HepG2 (cell line): ENCODE data around the gene SAP25. TPM values are rescaled to one million over a fixed set of nuclear protein-coding genes. Genes with fewer than 3 reads are reported as not detected.
A peak's percentile ranks its signal among the peaks of the same experiment; 100 is the strongest.

ENCODE experiments used
- ATAC-seq: fragments of 200-7000 bp; cut with Tn5 transposase; 3 replicates; pipeline ENCODE4 v1.9.1; 2020; ENCODE audit warnings: mild to moderate bottlenecking, moderate library complexity
- BruUV-seq: library from RNA; stranded (reverse); fragments of 400-500 nt; replicated peaks from 2 replicates; lab custom pipeline; 2021; lab: Mats Ljungman, UMichigan
- CTCF ChIA-PET: fragments of 300-600 bp; formaldehyde crosslinking; extraction: SDS; loops from one replicate; lab custom pipeline; 2021; ENCODE audit warnings: low total read pairs, inconsistent platforms, low intra/inter-chr PET ratio; lab: Yijun Ruan, JAX
- POLR2A ChIA-PET: fragments of 350-600 bp; sonication (Branson Sonifier 250); formaldehyde crosslinking; loops from one replicate; lab custom pipeline; 2020; ENCODE audit warnings: antibody characterized with exemption, inconsistent platforms; lab: Yijun Ruan, JAX
- DNase-seq: peaks from one replicate; pipeline ENCODE4 v3.0.0-alpha.2; 2015; ENCODE audit warnings: low spot score
- FAIRE-seq: peaks from 3 replicates; lab custom pipeline; 2011; peaks lifted over from hg19 to GRCh38; lab: Jason Lieb, UNC
- H2AFZ ChIP-seq: one replicate; pipeline ENCODE4 v1.6.1; 2011; ENCODE audit warnings: low read length, inconsistent platforms
- H3K27ac ChIP-seq: fragments of 300-600 bp; 3 replicates; pipeline ENCODE4 v1.8.0; 2011; ENCODE audit warnings: mixed run types, mild to moderate bottlenecking, mixed read lengths, low read length, inconsistent platforms; ENCODE audit not compliant: insufficient read depth; ENCODE audit errors: extremely low read length
- H3K27me3 ChIP-seq, 2 experiments: fragments of 200-600 bp in 1 of 2; 2 replicates in 1 of 2; 3 replicates in 1 of 2; pipeline versions ENCODE4 v1.6.0 to v1.8.0; 2011; ENCODE audit warnings: low read length in 2 of 2, mild to moderate bottlenecking in 2 of 2, moderate library complexity in 2 of 2, inconsistent platforms in 1 of 2; ENCODE audit not compliant: insufficient read depth in 2 of 2, control insufficient read depth in 1 of 2
- H3K36me3 ChIP-seq, 2 experiments: fragments of 200-600 bp in 1 of 2; replicated peaks in 1 of 2; 2 replicates in 1 of 2; 3 replicates in 1 of 2; pipeline versions ENCODE4 v1.5.1 to v1.8.0; 2011; ENCODE audit warnings: low read length in 2 of 2, inconsistent platforms in 1 of 2; ENCODE audit not compliant: insufficient read depth in 2 of 2, control insufficient read depth in 1 of 2
- H3K4me1 ChIP-seq: 2 replicates; pipeline ENCODE4 v1.5.1; 2012; ENCODE audit warnings: low read length, inconsistent platforms; ENCODE audit not compliant: insufficient read depth
- H3K4me2 ChIP-seq: 2 replicates; pipeline ENCODE4 v1.6.0; 2011; ENCODE audit warnings: low read depth, low read length, inconsistent platforms
- H3K4me3 ChIP-seq, 3 experiments: fragments of 200-600 bp in 1 of 3; sonication (generic), shearing (Covaris generic) in 1 of 3; replicated peaks in 1 of 3; 2 replicates each; pipeline ENCODE4 v1.5.1; 2011 to 2016; ENCODE audit warnings: low read length in 3 of 3, inconsistent platforms in 2 of 3, low read depth in 2 of 3, mild to moderate bottlenecking in 2 of 3, control low read depth in 1 of 3, mixed read lengths in 1 of 3; ENCODE audit not compliant: insufficient read depth in 1 of 3
- H3K79me2 ChIP-seq: one replicate; pipeline ENCODE4 v1.6.1; 2011; ENCODE audit warnings: low read length, inconsistent platforms; ENCODE audit not compliant: insufficient read depth
- H3K9ac ChIP-seq: 2 replicates; pipeline ENCODE4 v1.6.0; 2011; ENCODE audit warnings: mild to moderate bottlenecking, low read depth, low read length, inconsistent platforms; ENCODE audit not compliant: insufficient read depth
- H3K9me3 ChIP-seq: 2 replicates; pipeline ENCODE4 v1.5.1; 2012; ENCODE audit warnings: mild to moderate bottlenecking, low read length
- H4K20me1 ChIP-seq: 2 replicates; pipeline ENCODE4 v1.6.0; 2011; ENCODE audit warnings: inconsistent platforms, mild to moderate bottlenecking, low read length, moderate library complexity; ENCODE audit not compliant: insufficient read depth
- ARNT2 ChIP-seq: sonication (generic); formaldehyde crosslinking; IDR thresholded peaks from 2 replicates; pipeline ENCODE4 v1.8.0; 2022; ENCODE audit warnings: mild to moderate bottlenecking, low read depth, missing genetic modification reagents, moderate library complexity
- ELF3 ChIP-seq: IDR thresholded peaks from 2 replicates; pipeline ENCODE4 v1.6.1; 2016; ENCODE audit warnings: missing genetic modification reagents, missing compliant biosample characterization
- EP300 ChIP-seq, 3 experiments: sonication (generic) in 1 of 3; formaldehyde crosslinking in 1 of 3; IDR thresholded peaks; 2 replicates each; pipeline versions ENCODE4 v1.5.1 to v1.6.1; 2011 to 2020; ENCODE audit warnings: low read depth in 2 of 3, low read length in 2 of 3, borderline replicate concordance in 1 of 3, improper control_type of control experiment in 1 of 3, mild to moderate bottlenecking in 1 of 3, missing genetic modification reagents in 1 of 3, moderate library complexity in 1 of 3
- FOXO1 ChIP-seq: sonication (generic); formaldehyde crosslinking; IDR thresholded peaks from 2 replicates; pipeline ENCODE4 v1.4.0; 2020; ENCODE audit warnings: missing genetic modification reagents
- KLF11 ChIP-seq: IDR thresholded peaks from 2 replicates; pipeline ENCODE4 v1.6.1; 2016; ENCODE audit warnings: missing compliant biosample characterization
- PCBP1 ChIP-seq: fragments of 200-400 bp; formaldehyde crosslinking; IDR thresholded peaks from 2 replicates; pipeline ENCODE4 v1.6.1; 2017; ENCODE audit warnings: mild to moderate bottlenecking, low read depth, low read length, borderline replicate concordance
- PHB2 ChIP-seq: fragments of 450-650 bp; IDR thresholded peaks from 2 replicates; pipeline ENCODE4 v1.6.1; 2018; ENCODE audit not compliant: partially characterized antibody
- SRSF9 ChIP-seq: fragments of 200-400 bp; formaldehyde crosslinking; IDR thresholded peaks from 2 replicates; pipeline ENCODE4 v1.6.1; 2018; ENCODE audit warnings: borderline replicate concordance, mild to moderate bottlenecking, low read depth, low read length; ENCODE audit not compliant: insufficient read depth, poor library complexity, severe bottlenecking
- TFAP4 ChIP-seq: sonication (generic); IDR thresholded peaks from 2 replicates; pipeline ENCODE4 v1.6.1; 2016; ENCODE audit warnings: low read depth, borderline replicate concordance
- UBTF ChIP-seq: sonication (generic); formaldehyde crosslinking; IDR thresholded peaks from 2 replicates; pipeline ENCODE4 v1.4.0; 2020; ENCODE audit warnings: mild to moderate bottlenecking, missing genetic modification reagents
- ZNF331 ChIP-seq: sonication (generic); formaldehyde crosslinking; IDR thresholded peaks from 2 replicates; pipeline ENCODE4 v1.4.0; 2020; ENCODE audit warnings: missing genetic modification reagents
- ZNF33A ChIP-seq: sonication (generic); formaldehyde crosslinking; IDR thresholded peaks from 2 replicates; pipeline ENCODE4 v1.5.1; 2020; ENCODE audit warnings: missing genetic modification reagents, mild to moderate bottlenecking, moderate library complexity, borderline replicate concordance
- ZNF501 ChIP-seq: sonication (generic); formaldehyde crosslinking; IDR thresholded peaks from 2 replicates; pipeline ENCODE4 v1.5.1; 2020; ENCODE audit warnings: mild to moderate bottlenecking, moderate library complexity, missing genetic modification reagents
- ZNF691 ChIP-seq: sonication (generic); formaldehyde crosslinking; IDR thresholded peaks from 2 replicates; pipeline ENCODE4 v1.4.0; 2020; ENCODE audit warnings: missing genetic modification reagents, low read depth, mild to moderate bottlenecking, borderline replicate concordance
- ZNF780A ChIP-seq: sonication (generic); formaldehyde crosslinking; IDR thresholded peaks from 2 replicates; pipeline ENCODE4 v1.8.0; 2022; ENCODE audit warnings: mild to moderate bottlenecking, missing genetic modification reagents, moderate library complexity
- WGBS: methylation state at CpG from one replicate; pipeline ENCODE4 v1.1.6; 2017; ENCODE audit warnings: low lambda C conversion rate; 5-methylcytosine and 5-hydroxymethylcytosine counted together
- in situ Hi-C: cut with HindIII; loops from 2 replicates; pipeline ENCODE4 v1.10.0; 2017; ENCODE audit warnings: low pct_unique_long_range_greater_than_20kb; ENCODE audit not compliant: extremely low pct_ligation_motif_present
- intact Hi-C: fragments of 100-400 bp; cut with micrococcal nuclease; formaldehyde crosslinking; loops from one replicate; pipeline ENCODE4 v1.10.0; 2022; ENCODE audit not compliant: unreplicated experiment
- polyA plus RNA-seq, 8 experiments: library from polyadenylated mRNA; depleted of rRNA in 3 of 8; stranded (reverse) in 7 of 8; unstranded in 1 of 8; fragments of >200 nt; fragmentation: Illumina TruSeq in 4 of 8; extraction: Trizol in 4 of 8; gene quantifications; 2 replicates each; pipeline versions ENCODE4 v1.2.1 to v1.2.3, GENCODE V29; 2011 to 2016; ENCODE audit warnings: low read depth in 4 of 8, missing spikeins in 1 of 8, mixed read lengths in 1 of 8; ENCODE audit not compliant: insufficient read depth in 1 of 8
- total RNA-seq, 5 experiments: library from RNA; depleted of rRNA; stranded (reverse); fragments of >200 nt; fragmentation: Illumina TruSeq; extraction: Trizol; gene quantifications; 2 replicates each; pipeline ENCODE4 v1.2.3, GENCODE V29; 2016; ENCODE audit warnings: low read depth in 1 of 5

SAP25 gene
- total and polyA plus RNA-seq, 2 of the 13 experiments (the other 11 are each of a cell fraction or from before 2014, with no cell fraction given) = 0.15 to 0.20 TPM

- ChIA-PET POLR2A (interaction anchor here (0.5 to 2.7 kb wide), 14 partner anchors 10 to 344 kb away, joined by 3 to 19 read pairs (median 6); partner anchors contain the start of genes FBXO24, LRCH4, MEPCE and TSC22D4), CTCF (interaction anchor here (1.1 kb wide), 1 partner anchor 14 kb away, joined by 4 read pairs; no protein-coding TSS in a partner anchor)
- in situ Hi-C loops (no loop called here), intact Hi-C loops (loop anchor here (1.0 kb wide), 1 partner anchor 52 kb away; no protein-coding TSS in a partner anchor)
- Histone ChIP-seq H3K4me2 (peak overlapping the region; percentile 86), H3K4me3 (peak overlapping the region; percentile 17 to 39 (median 23); a peak in 5 of 6 replicates), H3K9ac (peak overlapping the region; percentile 76), H3K36me3 (peaks cover 7 to 30% of the 10 kb centered on the region in 2 experiments), H4K20me1 (no peaks in the 10 kb centered on the region), H3K4me1 (peaks cover 91% of the 10 kb centered on the region), H3K9me3 (no peaks in the 10 kb centered on the region), H3K27ac (peak overlapping the region; percentile 94), H2AFZ (no peak overlapping the region), H3K79me2 (peaks cover 71% of the 10 kb centered on the region), H3K27me3 (no peaks in the 10 kb centered on the region)
- ATAC-seq = peak; percentile 87
- peak; percentile 95 for DNase-seq
- TSS peak; percentile 70 for BruUV-seq
- FAIRE-seq = no peak
- 5% methylated on average over 3 of the region's 3 CpGs for WGBS
- TF ChIP-seq ELF3 (CRISPR knock-in tag) = peak; percentile 86
- TF ChIP-seq PHB2 = no peak
- no peak for TF ChIP-seq KLF11 (CRISPR knock-in tag)
- TF ChIP-seq SRSF9 = no peak
- TF ChIP-seq FOXO1 (CRISPR knock-in tag) = peak; percentile 65; the same call in 1 of the 2 replicates
- peak; percentile 38; the same call in 1 of the 2 replicates for TF ChIP-seq UBTF (CRISPR knock-in tag)
- TF ChIP-seq TFAP4 = peak; percentile 70; the same call in 1 of the 2 replicates
- TF ChIP-seq ZNF691 (CRISPR knock-in tag) = no peak; the same call in 1 of the 2 replicates
- no peak for TF ChIP-seq ARNT2 (CRISPR knock-in tag)
- TF ChIP-seq ZNF331 (CRISPR knock-in tag) = no peak
- TF ChIP-seq ZNF33A (CRISPR knock-in tag) = no peak
- no peak for TF ChIP-seq ZNF780A (CRISPR knock-in tag)
- no peak for TF ChIP-seq ZNF501
- peak in 1 of 2 experiments; percentile 68; a peak in 2 of 4 replicates for TF ChIP-seq EP300 (IDR thresholded peaks at IDR 0.05; ENCODE audit: low read depth in 2 of 2, low read length in 2 of 2)
- peak; percentile 75; the same call in 1 of the 2 replicates for TF ChIP-seq EP300 (CRISPR knock-in tag; IDR thresholded peaks at IDR 0.05; ENCODE audit: borderline replicate concordance)
- TF ChIP-seq PCBP1 = no peak
Observed at GRCh38 chr7:100545360-100546128, 28.2 kb downstream of the SAP25 start.
